Activated naive CD4-positive, alpha-beta T cell treated with anti-CD3 and anti-CD28 coated beads, Interleukin-2, amount 50 U/mL, for 24 hours (primary cell): ENCODE measurements around the gene ME3.

ENCODE experiments used
- H3K27ac Mint-ChIP-seq: one replicate; pipeline ENCODE4 v1.8.0; 2021; ENCODE audit warnings: mild to moderate bottlenecking, mixed read lengths
- H3K27me3 Mint-ChIP-seq: one replicate; pipeline ENCODE4 v1.8.0; 2021; ENCODE audit warnings: mixed read lengths
- H3K36me3 Mint-ChIP-seq: one replicate; pipeline ENCODE4 v1.8.0; 2021; ENCODE audit warnings: mixed read lengths
- H3K4me1 Mint-ChIP-seq: one replicate; pipeline ENCODE4 v1.8.0; 2021; ENCODE audit warnings: mixed read lengths
- H3K4me3 Mint-ChIP-seq: one replicate; pipeline ENCODE4 v1.8.0; 2021; ENCODE audit warnings: mild to moderate bottlenecking, mixed read lengths
- H3K9me3 Mint-ChIP-seq: one replicate; pipeline ENCODE4 v1.8.0; 2021; ENCODE audit warnings: mixed read lengths

The ME3 gene

DNA sequence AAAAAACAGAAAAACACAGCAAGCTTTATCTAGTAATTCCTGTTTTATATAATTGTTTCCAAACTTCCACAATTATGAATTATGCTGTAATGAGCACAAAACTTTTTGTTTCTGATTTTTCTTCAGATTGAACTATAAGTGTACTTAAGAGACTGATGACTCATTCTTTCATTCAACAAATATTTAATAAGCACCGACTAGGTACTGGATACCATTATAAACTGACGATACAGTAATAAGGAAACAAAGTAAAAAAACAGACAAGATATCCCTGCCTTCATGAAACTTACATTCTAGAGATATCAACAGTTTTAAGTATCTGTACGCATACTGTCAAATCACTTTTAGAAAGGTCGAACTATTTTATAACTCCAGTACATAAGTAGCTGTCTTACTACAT is 78.6 kb downstream of the ME3 start:
- no peaks in the 10 kb centered on the region for H3K27me3 Mint-ChIP-seq
- H3K27ac Mint-ChIP-seq = no peak overlapping the region
- peaks cover 47% of the 10 kb centered on the region for H3K4me1 Mint-ChIP-seq
- H3K4me3 Mint-ChIP-seq = no peak overlapping the region
- no peaks in the 10 kb centered on the region for H3K9me3 Mint-ChIP-seq
- no peaks in the 10 kb centered on the region for H3K36me3 Mint-ChIP-seq

DNA sequence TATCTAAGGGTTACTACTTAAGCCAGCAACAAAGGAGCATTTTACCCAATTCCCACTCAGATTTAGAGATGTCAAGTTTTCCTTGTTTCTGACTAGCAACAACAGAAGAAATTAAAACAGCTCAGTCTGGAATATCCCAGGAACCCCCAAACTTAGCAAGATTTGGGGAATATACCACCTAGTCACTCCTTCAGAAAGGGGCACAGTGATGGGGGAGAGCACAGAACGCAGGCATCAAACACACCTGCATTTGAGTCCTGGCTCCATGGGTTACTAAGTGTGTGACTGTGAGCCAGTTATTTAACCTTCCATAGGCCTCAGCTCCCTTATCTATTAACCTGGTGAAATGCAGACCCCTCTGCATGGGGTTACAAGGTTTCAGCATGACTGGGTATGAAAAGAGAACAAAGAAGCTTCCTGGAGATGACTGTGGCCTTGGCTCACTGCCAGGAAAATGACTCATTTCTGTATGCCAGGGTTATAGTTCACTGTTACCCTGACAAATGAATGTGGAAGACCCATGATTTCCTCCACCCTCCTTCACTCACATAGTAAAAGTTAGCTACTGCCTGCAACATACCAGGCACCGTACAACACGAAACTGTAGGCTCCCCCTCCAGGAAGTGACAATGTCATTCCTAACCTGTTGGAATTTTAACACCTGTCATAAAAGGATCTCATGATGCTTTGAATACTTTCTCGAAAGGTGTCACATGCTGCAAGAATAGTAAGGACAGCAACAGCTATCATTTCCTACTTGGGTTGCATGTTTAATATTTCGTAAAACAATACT is 79.6 kb downstream of the ME3 start:
- Mint-ChIP-seq H3K4me3 (peak overlapping the region; percentile 68), H3K27ac (peak overlapping the region; percentile 90), H3K4me1 (peaks cover 47% of the 10 kb centered on the region), H3K27me3 (no peaks in the 10 kb centered on the region), H3K36me3 (no peaks in the 10 kb centered on the region), H3K9me3 (no peaks in the 10 kb centered on the region)

DNA sequence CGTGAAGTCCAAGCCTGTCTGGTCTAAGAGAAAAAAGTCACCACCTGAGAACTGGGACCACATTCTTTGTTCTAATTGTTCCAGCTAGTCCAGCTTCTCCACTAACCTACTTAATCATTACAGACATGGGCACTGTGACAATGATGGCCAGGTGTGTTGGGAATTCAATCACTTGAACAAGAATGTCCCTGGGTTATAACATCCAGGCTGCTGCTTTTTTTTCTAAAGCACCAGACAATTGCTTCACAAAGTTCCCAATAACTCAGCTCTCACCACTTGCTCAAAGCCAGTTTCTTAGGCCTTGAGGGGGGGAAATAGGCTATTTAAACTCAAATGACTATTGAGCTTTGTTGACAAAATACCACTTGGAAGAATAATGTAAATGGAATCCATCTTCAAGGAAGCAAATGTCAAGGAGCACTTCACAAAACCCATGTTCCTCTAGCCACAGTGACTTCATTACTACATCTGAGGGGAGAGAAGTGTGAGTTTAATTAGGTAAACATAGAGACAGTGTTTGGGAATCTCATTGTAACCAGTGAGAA is 80.3 kb downstream of the ME3 start:
- peaks cover 47% of the 10 kb centered on the region for H3K4me1 Mint-ChIP-seq
- peak overlapping the region; percentile 91 for H3K27ac Mint-ChIP-seq
- H3K4me3 Mint-ChIP-seq = no peak overlapping the region
- H3K27me3 Mint-ChIP-seq = no peaks in the 10 kb centered on the region
- no peaks in the 10 kb centered on the region for H3K9me3 Mint-ChIP-seq
- H3K36me3 Mint-ChIP-seq = no peaks in the 10 kb centered on the region

DNA sequence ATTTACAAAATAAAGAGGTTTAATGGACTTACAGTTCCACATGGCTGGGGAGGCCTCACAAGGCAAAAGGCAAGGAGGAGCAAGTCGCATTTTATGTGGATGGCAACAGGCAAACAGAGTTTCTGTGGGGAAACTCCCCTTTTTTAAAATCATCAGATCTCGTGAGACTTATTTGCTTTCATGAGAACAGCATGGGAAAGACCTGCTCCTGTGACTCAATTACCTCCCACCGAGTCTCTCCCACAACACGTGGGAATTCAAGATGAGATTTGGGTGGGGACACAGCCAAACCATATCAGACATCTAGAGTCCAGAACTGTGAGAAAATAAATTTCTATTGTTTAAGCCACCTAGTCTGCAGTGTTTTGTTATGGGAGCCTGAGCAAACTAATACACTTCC is 80.8 kb downstream of the ME3 start:
- Mint-ChIP-seq H3K27ac (peak overlapping the region; percentile 91), H3K27me3 (no peaks in the 10 kb centered on the region), H3K4me3 (peak overlapping the region; percentile 12), H3K9me3 (no peaks in the 10 kb centered on the region), H3K4me1 (peaks cover 47% of the 10 kb centered on the region), H3K36me3 (no peaks in the 10 kb centered on the region)

DNA sequence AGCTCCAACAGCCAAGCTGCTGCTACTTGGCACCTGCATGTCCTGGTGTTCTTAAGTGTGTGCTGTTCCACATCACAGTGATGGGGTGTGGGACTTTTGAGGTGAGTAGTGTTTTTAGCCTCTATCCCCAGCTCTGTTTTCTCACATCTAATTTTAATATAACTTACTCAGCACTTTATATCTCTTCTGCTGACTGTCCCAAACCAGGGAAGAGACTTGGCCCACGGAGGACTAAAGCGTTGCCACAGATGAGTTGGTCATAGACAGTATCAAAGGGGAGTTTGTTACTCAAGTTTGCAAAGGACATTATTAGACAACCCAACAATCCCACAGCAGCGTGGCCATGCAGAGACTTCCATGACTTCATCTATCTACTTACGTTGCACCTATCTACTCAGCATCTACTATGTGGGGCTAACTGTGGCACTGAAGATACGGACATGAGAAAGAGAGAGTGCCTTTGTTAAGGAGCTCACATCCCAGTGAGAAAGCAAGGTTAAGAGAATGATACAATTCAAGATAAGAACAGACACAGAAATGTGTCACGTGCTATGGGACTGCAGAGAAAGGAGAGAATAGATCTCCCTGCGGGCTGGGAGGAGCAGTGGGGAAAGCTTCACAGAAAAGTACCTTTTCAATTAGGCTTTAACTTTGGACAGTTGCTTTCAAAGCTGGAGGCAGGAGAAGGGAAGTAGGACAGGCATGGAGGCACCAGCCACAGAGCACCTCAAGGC is 82.4 kb downstream of the ME3 start:
- H3K4me1 Mint-ChIP-seq = peaks cover 47% of the 10 kb centered on the region
- no peaks in the 10 kb centered on the region for H3K27me3 Mint-ChIP-seq
- peak overlapping the region; percentile 57 for H3K27ac Mint-ChIP-seq
- no peaks in the 10 kb centered on the region for H3K9me3 Mint-ChIP-seq
- no peaks in the 10 kb centered on the region for H3K36me3 Mint-ChIP-seq
- peak overlapping the region; percentile 6 for H3K4me3 Mint-ChIP-seq

DNA sequence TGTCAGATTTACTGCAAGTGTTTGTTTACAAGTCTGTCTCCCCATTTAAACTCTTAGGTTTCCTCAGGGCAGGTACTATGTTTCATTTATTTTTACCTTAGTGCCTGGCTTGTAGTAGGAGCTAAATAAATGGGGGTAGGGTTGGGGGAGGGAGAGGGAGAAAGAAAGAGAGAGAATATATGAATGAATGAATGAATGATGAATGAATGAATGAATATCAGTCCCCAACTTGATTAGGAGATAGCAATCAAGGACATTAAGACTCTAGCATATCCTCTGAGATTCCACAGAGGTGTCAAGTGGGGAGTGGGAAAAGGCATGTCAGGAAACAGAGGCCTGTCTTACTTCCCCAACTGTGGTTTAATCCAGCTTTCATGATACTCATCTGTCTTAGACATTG is 83.2 kb downstream of the ME3 start:
- no peaks in the 10 kb centered on the region for H3K27me3 Mint-ChIP-seq
- no peaks in the 10 kb centered on the region for H3K9me3 Mint-ChIP-seq
- no peak overlapping the region for H3K4me3 Mint-ChIP-seq
- H3K27ac Mint-ChIP-seq = no peak overlapping the region
- H3K4me1 Mint-ChIP-seq = peaks cover 41% of the 10 kb centered on the region
- H3K36me3 Mint-ChIP-seq = no peaks in the 10 kb centered on the region

DNA sequence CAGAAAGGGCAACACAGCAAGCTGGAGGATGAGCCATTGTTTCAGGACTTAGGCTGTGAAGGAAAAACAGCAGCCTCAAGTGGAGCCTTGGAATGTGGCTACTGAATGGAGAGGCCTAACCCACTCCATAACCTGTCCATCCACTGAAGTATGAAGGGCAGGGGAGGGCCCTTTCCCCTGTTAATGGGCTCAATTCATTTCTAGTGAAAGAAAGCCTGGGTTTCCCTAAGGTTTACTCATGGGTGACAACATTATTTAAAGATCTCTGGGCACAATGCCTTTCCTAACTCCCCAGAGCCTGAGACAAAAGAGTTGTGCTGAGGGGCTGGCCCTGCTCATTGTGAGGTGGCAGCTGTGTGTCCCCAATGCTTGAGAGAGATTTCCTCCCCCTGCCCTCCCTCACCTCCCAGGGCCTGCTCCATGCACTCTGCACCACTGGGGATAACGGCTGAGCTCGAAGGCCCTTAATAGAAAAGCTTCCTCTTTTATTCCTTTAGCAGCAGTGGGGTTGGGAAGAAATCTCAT is 83.8 kb downstream of the ME3 start:
- peaks cover 35% of the 10 kb centered on the region for H3K4me1 Mint-ChIP-seq
- no peaks in the 10 kb centered on the region for H3K9me3 Mint-ChIP-seq
- no peak overlapping the region for H3K27ac Mint-ChIP-seq

DNA sequence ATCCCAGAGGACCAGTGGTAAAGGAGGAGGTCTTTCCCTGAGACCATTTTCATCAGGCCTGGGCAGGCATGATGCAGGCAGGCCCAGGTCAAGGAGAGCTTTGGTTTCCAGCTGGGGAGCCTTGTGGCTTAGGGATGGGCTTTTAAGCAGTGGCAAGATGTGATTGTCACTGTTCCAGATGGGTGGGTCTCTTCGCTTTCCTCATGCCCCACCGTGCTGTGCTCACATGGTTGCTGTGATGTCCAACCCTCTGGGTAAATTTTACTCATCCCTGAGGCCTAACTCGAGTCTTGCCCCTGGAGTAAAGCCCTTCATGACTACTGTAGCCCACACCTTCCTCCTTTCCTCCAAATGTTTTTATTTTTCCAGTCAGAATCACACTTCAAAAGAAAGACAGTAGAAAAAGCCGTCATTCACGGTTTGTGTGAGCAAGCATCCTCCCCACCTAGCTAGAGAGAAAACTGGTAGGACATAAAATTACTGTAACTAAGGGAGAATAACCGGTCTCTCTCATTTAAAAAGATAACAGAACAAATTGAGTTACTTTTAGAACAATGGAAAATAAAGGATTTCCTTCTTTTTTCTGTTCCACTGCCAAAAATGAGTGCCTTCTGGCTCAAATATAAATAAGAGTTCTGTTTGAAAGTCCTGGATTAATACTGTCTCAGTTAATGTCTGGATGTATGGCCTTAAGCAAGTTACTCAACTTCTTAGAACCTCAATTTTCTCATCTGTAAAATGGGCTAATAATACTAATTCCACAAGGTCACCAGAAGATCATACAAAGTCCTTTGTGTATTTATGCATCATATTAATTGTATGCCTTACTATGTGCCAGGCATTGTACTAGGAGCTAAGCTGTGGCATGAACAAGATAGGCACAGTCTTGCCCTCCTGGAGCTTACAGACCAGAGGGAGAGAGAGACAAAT is 84.9 kb downstream of the ME3 start:
- peaks cover 24% of the 10 kb centered on the region for H3K4me1 Mint-ChIP-seq
- no peaks in the 10 kb centered on the region for H3K9me3 Mint-ChIP-seq
- H3K4me3 Mint-ChIP-seq = no peak overlapping the region
- no peaks in the 10 kb centered on the region for H3K27me3 Mint-ChIP-seq
- no peaks in the 10 kb centered on the region for H3K36me3 Mint-ChIP-seq
- no peak overlapping the region for H3K27ac Mint-ChIP-seq

More for the DNA sequence above, 83.8 kb downstream of the ME3 start:
- Mint-ChIP-seq H3K36me3 (no peaks in the 10 kb centered on the region), H3K27me3 (no peaks in the 10 kb centered on the region), H3K4me3 (no peak overlapping the region)

DNA sequence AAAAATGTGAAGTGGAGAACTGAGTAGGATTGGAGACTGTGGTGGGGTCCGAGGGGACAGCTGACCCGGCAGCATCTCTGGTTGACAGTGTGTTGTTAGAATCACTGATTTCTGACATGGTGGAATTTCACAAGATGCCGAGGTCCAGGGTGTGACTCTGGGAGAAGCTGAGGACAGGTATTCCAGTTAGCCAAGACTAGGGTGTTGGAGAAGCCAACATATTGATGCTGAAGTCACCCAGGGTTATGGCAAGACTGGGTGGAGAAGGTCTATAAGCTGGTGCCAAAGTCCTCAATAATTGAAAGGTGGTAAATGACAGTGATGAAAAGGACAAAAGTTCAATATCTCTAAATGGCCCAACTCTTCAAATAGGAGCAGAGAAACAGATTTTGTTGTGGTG is 86.1 kb downstream of the ME3 start:
- Mint-ChIP-seq H3K27ac (no peak overlapping the region), H3K4me1 (peaks cover 12% of the 10 kb centered on the region), H3K4me3 (no peak overlapping the region), H3K36me3 (no peaks in the 10 kb centered on the region), H3K9me3 (no peaks in the 10 kb centered on the region), H3K27me3 (no peaks in the 10 kb centered on the region)

DNA sequence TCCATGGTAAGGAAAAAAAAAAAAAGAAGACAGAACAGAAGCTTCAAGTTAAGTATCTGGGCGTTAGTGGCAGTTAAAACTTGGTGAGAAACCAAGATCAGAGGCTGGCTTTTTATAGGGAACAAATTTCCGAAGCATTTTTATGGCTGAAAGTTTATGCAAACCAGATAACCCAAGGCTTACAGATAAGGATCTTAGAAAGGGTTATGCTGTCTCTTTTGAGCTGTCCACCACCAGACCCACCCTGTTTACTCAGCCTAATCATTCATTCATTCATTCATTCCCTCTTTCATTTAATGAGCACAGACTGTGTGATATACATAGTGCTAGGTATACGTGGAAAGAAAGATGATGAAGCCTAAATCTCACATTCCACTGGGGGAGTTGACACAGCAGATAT is 89.5 kb downstream of the ME3 start:
- no peak overlapping the region for H3K4me3 Mint-ChIP-seq
- H3K36me3 Mint-ChIP-seq = no peaks in the 10 kb centered on the region
- H3K27me3 Mint-ChIP-seq = no peaks in the 10 kb centered on the region
- no peak overlapping the region for H3K27ac Mint-ChIP-seq
- H3K4me1 Mint-ChIP-seq = no peaks in the 10 kb centered on the region
- H3K9me3 Mint-ChIP-seq = no peaks in the 10 kb centered on the region

DNA sequence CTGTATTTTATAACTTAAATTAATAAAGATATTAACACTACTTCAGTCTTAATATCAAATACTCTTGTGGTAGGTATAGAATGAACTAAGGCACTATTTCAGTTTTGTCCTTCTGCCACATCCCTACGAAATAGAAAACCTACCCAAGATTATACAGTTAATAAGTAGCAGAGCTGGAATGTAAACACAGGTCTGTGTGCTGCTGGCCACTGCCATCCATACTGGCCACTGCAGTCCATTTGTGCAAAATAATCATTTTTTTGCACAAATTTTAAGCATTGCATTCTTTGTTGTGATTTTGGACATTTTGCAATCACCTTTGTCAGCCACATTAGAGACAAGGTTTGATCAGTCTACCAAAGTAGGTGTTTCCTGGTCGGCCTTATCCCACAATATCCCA is 91.9 kb downstream of the ME3 start:
- no peak overlapping the region for H3K4me3 Mint-ChIP-seq
- no peaks in the 10 kb centered on the region for H3K4me1 Mint-ChIP-seq
- no peak overlapping the region for H3K27ac Mint-ChIP-seq
- no peaks in the 10 kb centered on the region for H3K36me3 Mint-ChIP-seq
- H3K27me3 Mint-ChIP-seq = no peaks in the 10 kb centered on the region
- no peaks in the 10 kb centered on the region for H3K9me3 Mint-ChIP-seq

DNA sequence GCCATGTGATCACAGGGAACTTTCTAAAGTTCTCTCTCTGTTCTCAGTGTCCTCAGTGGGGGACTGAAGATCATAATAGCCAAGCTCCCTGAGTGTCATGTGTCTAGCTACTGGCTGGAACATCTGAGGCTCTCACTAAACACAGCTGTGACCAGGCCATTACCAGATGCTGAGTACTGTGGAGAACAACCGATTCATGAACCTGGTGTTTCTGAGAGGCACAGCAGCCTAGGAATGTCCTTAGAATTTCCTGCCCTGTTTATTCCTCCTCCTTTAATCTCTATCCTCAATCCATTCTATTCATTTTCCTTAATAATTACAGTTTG is 93.0 kb downstream of the ME3 start:
- no peaks in the 10 kb centered on the region for H3K27me3 Mint-ChIP-seq
- H3K36me3 Mint-ChIP-seq = peaks cover under 1% of the 10 kb centered on the region
- no peak overlapping the region for H3K4me3 Mint-ChIP-seq
- no peaks in the 10 kb centered on the region for H3K9me3 Mint-ChIP-seq
- no peaks in the 10 kb centered on the region for H3K4me1 Mint-ChIP-seq
- no peak overlapping the region for H3K27ac Mint-ChIP-seq

DNA sequence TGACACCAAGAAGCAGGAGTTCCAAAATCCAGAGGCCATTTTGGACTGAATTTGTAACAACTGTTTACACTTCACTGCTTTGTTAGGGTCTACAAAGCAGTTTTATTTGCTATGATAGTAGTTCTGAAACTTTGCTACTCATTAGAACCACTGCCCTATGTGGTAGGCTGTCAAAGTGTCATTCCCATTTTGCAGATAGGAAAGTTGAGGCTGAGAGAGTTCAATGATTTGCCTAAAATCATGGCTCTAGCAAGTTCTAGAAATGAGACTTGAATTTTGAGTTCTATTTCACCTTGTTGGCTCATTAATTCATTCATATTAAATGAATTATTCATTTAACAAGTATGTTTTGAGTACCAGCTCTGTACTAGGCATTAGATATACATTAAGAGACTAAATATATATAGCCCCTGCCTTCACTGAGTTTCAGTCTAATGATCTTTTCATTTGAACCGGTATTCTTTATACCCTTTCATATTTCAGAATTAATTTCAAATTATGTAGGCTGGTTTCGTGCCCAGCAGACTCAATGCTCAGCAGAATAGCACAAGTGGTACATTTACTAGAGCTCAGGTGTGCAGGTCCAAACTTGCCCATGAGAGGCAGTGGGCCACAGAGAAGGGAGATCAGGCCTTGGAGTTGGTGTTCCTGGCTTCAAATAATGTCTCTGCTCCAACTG is 93.5 kb downstream of the ME3 start:
- Mint-ChIP-seq H3K4me1 (no peaks in the 10 kb centered on the region), H3K36me3 (peaks cover 1% of the 10 kb centered on the region), H3K27me3 (no peaks in the 10 kb centered on the region), H3K9me3 (no peaks in the 10 kb centered on the region), H3K27ac (no peak overlapping the region), H3K4me3 (no peak overlapping the region)

DNA sequence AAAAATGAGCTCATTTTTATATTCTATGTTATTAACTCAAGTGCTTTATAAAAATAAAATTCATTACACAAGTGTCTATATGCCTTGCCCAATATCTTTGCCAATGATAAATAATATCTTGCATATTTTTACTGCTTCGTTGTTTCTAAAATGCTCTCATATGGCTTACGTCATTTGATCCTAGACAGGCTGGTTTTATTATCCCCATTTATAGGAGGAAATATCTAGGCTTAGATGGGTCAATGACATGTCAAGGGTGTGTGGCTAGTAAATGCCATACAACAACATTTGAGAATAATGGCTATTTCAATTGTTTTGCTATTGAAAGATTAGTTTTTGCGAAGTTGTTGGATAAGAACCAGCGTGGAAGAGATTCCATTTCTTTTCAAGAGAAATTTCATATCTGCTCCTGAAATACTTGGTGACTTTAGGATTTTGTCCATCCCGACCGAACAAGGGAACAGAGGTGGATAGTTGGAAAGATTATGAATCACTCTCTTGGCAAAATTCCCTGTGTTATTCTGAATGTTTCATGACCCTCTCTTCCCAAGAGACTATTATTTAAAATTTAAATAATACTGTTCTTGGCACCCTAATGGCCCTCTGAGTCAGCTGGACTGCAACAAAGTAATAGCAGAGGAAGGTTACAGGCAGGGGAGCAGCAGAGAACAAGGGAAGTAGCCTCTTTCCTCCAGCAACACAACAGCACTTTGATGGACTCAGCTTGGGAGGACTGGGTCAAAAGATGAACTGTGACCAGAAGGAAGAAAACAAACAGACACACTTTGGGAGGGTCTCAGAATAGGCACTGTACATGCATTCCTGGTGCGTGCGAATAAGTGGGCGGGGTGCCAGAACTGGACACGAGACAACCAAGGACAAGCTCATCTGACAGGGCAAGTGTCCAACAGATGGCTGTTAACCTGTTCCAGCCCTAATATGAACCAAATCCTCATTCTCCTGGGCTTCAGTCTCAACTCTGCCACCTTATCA is 94.5 kb downstream of the ME3 start:
- Mint-ChIP-seq H3K36me3 (peaks cover 1% of the 10 kb centered on the region), H3K27me3 (no peaks in the 10 kb centered on the region), H3K4me3 (no peak overlapping the region), H3K4me1 (no peaks in the 10 kb centered on the region), H3K9me3 (no peaks in the 10 kb centered on the region), H3K27ac (no peak overlapping the region)
